HepG2 (cell line): ENCODE measurements around the gene TXN2. TPM values are rescaled to one million over a fixed set of nuclear protein-coding genes. Genes with fewer than 3 reads are reported as not detected.

Source experiments
- DR1 ChIP-seq: sonication (generic); formaldehyde crosslinking; IDR thresholded peaks from 2 replicates; pipeline ENCODE4 v1.8.0; 2021; ENCODE audit warnings: mild to moderate bottlenecking, missing genetic modification reagents, inconsistent platforms
- ETV6 ChIP-seq: sonication (generic); formaldehyde crosslinking; conservative IDR thresholded peaks from 2 replicates; pipeline ENCODE4 v1.4.0; 2020; ENCODE audit warnings: missing genetic modification reagents
- KLF12 ChIP-seq: sonication (generic); formaldehyde crosslinking; IDR thresholded peaks from 2 replicates; pipeline ENCODE4 v1.4.0; 2020; ENCODE audit warnings: missing genetic modification reagents, borderline replicate concordance
- POGZ ChIP-seq: sonication (generic); formaldehyde crosslinking; IDR thresholded peaks from 2 replicates; pipeline ENCODE4 v1.4.0; 2020; ENCODE audit warnings: mild to moderate bottlenecking, missing genetic modification reagents
- SRF ChIP-seq: IDR thresholded peaks from 2 replicates; pipeline ENCODE4 v1.6.1; 2011; ENCODE audit warnings: mild to moderate bottlenecking, low read depth, low read length, moderate library complexity
- ZBTB44 ChIP-seq: sonication (generic); formaldehyde crosslinking; IDR thresholded peaks from 2 replicates; pipeline ENCODE4 v1.4.0; 2020; ENCODE audit warnings: missing genetic modification reagents
- ZKSCAN1 ChIP-seq: fragments of 150-350 bp; IDR thresholded peaks from 2 replicates; pipeline ENCODE4 v1.6.1; 2014; ENCODE audit warnings: low read length
- ZNF34 ChIP-seq: sonication (generic); formaldehyde crosslinking; IDR thresholded peaks from 2 replicates; pipeline ENCODE4 v1.4.0; 2020; ENCODE audit warnings: mild to moderate bottlenecking, missing genetic modification reagents, borderline replicate concordance
- ZNF772 ChIP-seq: sonication (generic); formaldehyde crosslinking; IDR thresholded peaks from 2 replicates; pipeline ENCODE4 v1.5.0; 2020; ENCODE audit warnings: mild to moderate bottlenecking, missing genetic modification reagents
- polyA plus RNA-seq, 8 experiments: library from polyadenylated mRNA; depleted of rRNA in 3 of 8; stranded (reverse) in 7 of 8; unstranded in 1 of 8; fragments of >200 nt; fragmentation: Illumina TruSeq in 4 of 8; extraction: Trizol in 4 of 8; gene quantifications; 2 replicates each; pipeline versions ENCODE4 v1.2.1 to v1.2.3, GENCODE V29; 2011 to 2016; ENCODE audit warnings: low read depth in 4 of 8, missing spikeins in 1 of 8, mixed read lengths in 1 of 8; ENCODE audit not compliant: insufficient read depth in 1 of 8
- total RNA-seq, 5 experiments: library from RNA; depleted of rRNA; stranded (reverse); fragments of >200 nt; fragmentation: Illumina TruSeq; extraction: Trizol; gene quantifications; 2 replicates each; pipeline ENCODE4 v1.2.3, GENCODE V29; 2016; ENCODE audit warnings: low read depth in 1 of 5
- TF ChIP-seq, protein P1 (sequence below): sonication (generic); formaldehyde crosslinking; IDR thresholded peaks from one replicate; pipeline ENCODE4 v1.5.1; 2020; ENCODE audit warnings: mild to moderate bottlenecking, missing genetic modification reagents; ENCODE audit errors: not compliant biosample characterization
- TF ChIP-seq, protein P2 (sequence below), 2 experiments: sonication (generic) in 1 of 2; formaldehyde crosslinking in 1 of 2; IDR thresholded peaks; 2 replicates each; pipeline versions ENCODE4 v1.4.0 to v1.6.1; 2016 to 2020; ENCODE audit warnings: borderline replicate concordance in 1 of 2, low read depth in 1 of 2, mild to moderate bottlenecking in 1 of 2, missing genetic modification reagents in 1 of 2

TXN2 gene
- total and polyA plus RNA-seq, 2 of the 13 experiments (the other 11 are each of a cell fraction or from before 2014, with no cell fraction given) = 41.4 to 109 TPM

DNA sequence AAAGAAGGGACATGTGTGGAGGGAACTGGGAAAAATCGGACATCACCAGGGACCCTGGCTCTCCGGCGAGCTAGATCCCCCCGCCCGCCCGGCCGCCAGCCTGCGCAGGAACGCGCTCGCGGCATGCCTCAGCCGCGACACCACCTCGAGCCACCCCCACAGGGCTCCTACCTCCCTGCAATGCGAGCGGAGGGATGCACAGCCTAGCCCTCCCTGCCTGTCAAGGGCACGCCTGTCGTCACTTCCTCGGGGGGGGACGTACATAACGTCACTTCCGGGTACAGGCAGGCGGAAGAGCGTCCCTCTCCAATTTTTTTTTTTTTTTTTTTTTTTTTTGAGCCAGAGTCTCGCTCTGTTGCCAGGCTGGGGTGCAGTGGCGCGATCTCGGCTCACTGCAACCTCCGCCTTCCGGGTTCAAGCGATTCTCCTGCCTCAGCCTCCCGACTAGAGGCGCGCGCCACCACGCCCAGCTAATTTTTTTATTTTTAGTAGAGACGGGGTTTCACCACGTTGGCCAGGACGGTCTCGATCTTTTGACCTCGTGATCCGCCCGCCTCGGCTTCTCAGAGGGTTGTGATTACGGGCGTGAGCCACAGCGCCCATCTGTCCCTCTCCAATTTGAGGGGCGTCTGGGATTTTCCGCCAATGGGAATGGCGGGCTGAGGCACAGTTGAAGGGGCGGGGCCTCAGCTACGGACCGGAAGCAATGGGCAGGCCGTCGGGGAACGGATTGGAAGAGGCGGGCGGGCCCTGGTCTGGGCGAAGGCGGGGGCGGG is at the start of gene TXN2 (continued):
- TF ChIP-seq, protein P1, sequence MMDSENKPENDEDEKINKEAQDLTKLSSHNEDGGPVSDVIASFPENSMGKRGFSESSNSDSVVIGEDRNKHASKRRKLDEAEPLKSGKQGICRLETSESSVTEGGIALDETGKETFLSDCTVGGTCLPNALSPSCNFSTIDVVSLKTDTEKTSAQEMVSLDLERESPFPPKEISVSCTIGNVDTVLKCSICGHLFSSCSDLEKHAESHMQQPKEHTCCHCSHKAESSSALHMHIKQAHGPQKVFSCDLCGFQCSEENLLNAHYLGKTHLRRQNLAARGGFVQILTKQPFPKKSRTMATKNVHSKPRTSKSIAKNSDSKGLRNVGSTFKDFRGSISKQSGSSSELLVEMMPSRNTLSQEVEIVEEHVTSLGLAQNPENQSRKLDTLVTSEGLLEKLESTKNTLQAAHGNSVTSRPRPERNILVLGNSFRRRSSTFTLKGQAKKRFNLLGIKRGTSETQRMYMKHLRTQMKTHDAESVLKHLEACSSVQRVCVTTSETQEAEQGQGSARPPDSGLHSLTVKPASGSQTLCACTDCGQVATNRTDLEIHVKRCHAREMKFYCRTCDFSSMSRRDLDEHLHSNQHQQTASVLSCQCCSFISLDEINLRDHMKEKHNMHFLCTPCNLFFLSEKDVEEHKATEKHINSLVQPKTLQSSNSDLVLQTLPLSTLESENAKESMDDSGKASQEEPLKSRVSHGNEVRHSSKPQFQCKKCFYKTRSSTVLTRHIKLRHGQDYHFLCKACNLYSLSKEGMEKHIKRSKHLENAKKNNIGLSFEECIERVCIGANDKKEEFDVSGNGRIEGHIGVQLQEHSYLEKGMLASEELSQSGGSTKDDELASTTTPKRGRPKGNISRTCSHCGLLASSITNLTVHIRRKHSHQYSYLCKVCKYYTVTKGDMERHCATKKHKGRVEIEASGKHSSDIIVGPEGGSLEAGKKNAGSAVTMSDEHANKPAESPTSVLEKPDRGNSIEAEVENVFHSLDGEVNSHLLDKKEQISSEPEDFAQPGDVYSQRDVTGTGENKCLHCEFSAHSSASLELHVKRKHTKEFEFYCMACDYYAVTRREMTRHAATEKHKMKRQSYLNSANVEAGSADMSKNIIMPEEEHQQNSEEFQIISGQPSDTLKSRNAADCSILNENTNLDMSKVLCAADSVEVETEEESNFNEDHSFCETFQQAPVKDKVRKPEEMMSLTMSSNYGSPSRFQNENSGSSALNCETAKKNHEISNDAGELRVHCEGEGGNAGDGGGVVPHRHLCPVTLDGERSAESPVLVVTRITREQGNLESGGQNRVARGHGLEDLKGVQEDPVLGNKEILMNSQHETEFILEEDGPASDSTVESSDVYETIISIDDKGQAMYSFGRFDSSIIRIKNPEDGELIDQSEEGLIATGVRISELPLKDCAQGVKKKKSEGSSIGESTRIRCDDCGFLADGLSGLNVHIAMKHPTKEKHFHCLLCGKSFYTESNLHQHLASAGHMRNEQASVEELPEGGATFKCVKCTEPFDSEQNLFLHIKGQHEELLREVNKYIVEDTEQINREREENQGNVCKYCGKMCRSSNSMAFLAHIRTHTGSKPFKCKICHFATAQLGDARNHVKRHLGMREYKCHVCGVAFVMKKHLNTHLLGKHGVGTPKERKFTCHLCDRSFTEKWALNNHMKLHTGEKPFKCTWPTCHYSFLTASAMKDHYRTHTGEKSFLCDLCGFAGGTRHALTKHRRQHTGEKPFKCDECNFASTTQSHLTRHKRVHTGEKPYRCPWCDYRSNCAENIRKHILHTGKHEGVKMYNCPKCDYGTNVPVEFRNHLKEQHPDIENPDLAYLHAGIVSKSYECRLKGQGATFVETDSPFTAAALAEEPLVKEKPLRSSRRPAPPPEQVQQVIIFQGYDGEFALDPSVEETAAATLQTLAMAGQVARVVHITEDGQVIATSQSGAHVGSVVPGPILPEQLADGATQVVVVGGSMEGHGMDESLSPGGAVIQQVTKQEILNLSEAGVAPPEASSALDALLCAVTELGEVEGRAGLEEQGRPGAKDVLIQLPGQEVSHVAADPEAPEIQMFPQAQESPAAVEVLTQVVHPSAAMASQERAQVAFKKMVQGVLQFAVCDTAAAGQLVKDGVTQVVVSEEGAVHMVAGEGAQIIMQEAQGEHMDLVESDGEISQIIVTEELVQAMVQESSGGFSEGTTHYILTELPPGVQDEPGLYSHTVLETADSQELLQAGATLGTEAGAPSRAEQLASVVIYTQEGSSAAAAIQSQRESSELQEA = no peak
- TF ChIP-seq SRF = no peak
- TF ChIP-seq, protein P2, sequence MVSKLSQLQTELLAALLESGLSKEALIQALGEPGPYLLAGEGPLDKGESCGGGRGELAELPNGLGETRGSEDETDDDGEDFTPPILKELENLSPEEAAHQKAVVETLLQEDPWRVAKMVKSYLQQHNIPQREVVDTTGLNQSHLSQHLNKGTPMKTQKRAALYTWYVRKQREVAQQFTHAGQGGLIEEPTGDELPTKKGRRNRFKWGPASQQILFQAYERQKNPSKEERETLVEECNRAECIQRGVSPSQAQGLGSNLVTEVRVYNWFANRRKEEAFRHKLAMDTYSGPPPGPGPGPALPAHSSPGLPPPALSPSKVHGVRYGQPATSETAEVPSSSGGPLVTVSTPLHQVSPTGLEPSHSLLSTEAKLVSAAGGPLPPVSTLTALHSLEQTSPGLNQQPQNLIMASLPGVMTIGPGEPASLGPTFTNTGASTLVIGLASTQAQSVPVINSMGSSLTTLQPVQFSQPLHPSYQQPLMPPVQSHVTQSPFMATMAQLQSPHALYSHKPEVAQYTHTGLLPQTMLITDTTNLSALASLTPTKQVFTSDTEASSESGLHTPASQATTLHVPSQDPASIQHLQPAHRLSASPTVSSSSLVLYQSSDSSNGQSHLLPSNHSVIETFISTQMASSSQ (IDR thresholded peaks at IDR 0.05; ENCODE audit: low read depth) = no peak
- TF ChIP-seq, protein P2 (CRISPR knock-in tag; IDR thresholded peaks at IDR 0.05; ENCODE audit: borderline replicate concordance) = no peak; the same call in 1 of the 2 replicates
- no peak; the same call in none of the 2 replicates for TF ChIP-seq KLF12 (CRISPR knock-in tag)
- TF ChIP-seq POGZ = peak; percentile 55; the same call in 1 of the 2 replicates
- no peak for TF ChIP-seq DR1 (CRISPR knock-in tag)
- TF ChIP-seq ZBTB44 (CRISPR knock-in tag) = no peak
- no peak for TF ChIP-seq ZNF772 (CRISPR knock-in tag)
- TF ChIP-seq ETV6 (CRISPR knock-in tag) = no peak; the same call in 1 of the 2 replicates
- no peak for TF ChIP-seq ZKSCAN1
- TF ChIP-seq ZNF34 (CRISPR knock-in tag) = no peak
